SK-N-SH (cell line): ENCODE measurements around the gene GNAI3. TPM values are rescaled to one million over a fixed set of nuclear protein-coding genes. Genes with fewer than 3 reads are reported as not detected.

Source experiments
- CTCF ChIA-PET: fragments of 300-600, 350-600 bp; formaldehyde crosslinking; extraction: SDS; loops from one replicate; lab custom pipeline; 2021; lab: Yijun Ruan, JAX
- POLR2A ChIA-PET: fragments of 350-600 bp; sonication (Branson Sonifier 250); formaldehyde crosslinking; extraction: SDS; loops from one replicate; lab custom pipeline; 2020; ENCODE audit warnings: antibody characterized with exemption, inconsistent platforms; lab: Yijun Ruan, JAX
- DNase-seq: peaks from one replicate; pipeline ENCODE4 v3.0.0; 2012
- H2AFZ ChIP-seq: fragments of 200-600 bp; sonication (generic); 2 replicates; pipeline ENCODE4 v1.8.1; 2016; ENCODE audit warnings: antibody characterized with exemption, mild to moderate bottlenecking, low read depth
- H3F3A ChIP-seq: fragments of 200-600 bp; sonication (generic); replicated peaks from 2 replicates; pipeline ENCODE3; 2016; ENCODE audit warnings: antibody characterized with exemption, mild to moderate bottlenecking; ENCODE audit not compliant: insufficient read depth
- H3K27ac ChIP-seq, 2 experiments: fragments of 200-500 bp in 1 of 2; fragments of 200-600 bp in 1 of 2; sonication (Bioruptor generic) in 1 of 2; sonication (generic), shearing (Covaris generic) in 1 of 2; 2 replicates each; pipeline versions ENCODE4 v1.5.1 to v1.6.1; 2014 to 2016; ENCODE audit warnings: low read depth in 2 of 2, inconsistent platforms in 1 of 2, low read length in 1 of 2, mild to moderate bottlenecking in 1 of 2, mixed read lengths in 1 of 2
- H3K27me3 ChIP-seq: fragments of 200-600 bp; sonication (generic), shearing (Covaris generic); 2 replicates; pipeline ENCODE4 v1.6.1; 2016; ENCODE audit warnings: mixed run types; ENCODE audit not compliant: insufficient read depth
- H3K36me3 ChIP-seq, 2 experiments: fragments of 200-500 bp in 1 of 2; fragments of 200-600 bp in 1 of 2; sonication (Bioruptor generic) in 1 of 2; sonication (generic) in 1 of 2; replicated peaks in 1 of 2; 2 replicates each; pipeline versions ENCODE3 to v1.5.1; 2014 to 2016; ENCODE audit warnings: low read length in 1 of 2, mild to moderate bottlenecking in 1 of 2; ENCODE audit not compliant: insufficient read depth in 2 of 2, control insufficient read depth in 1 of 2
- H3K4me1 ChIP-seq, 2 experiments: fragments of 200-500 bp in 1 of 2; fragments of 200-600 bp in 1 of 2; sonication (Bioruptor generic) in 1 of 2; sonication (generic), shearing (Covaris generic) in 1 of 2; 2 replicates each; pipeline versions ENCODE4 v1.5.1 to v1.6.1; 2014 to 2016; ENCODE audit warnings: low read depth in 1 of 2, low read length in 1 of 2, mixed run types in 1 of 2; ENCODE audit not compliant: insufficient read depth in 2 of 2, control insufficient read depth in 1 of 2
- H3K4me2 ChIP-seq: fragments of 200-600 bp; sonication (generic), shearing (Covaris generic); 2 replicates; pipeline ENCODE4 v1.6.1; 2017; ENCODE audit warnings: mixed run types
- H3K4me3 ChIP-seq, 2 experiments: fragments of 200-500 bp in 1 of 2; fragments of 200-600 bp in 1 of 2; sonication (Bioruptor generic) in 1 of 2; sonication (generic), shearing (Covaris generic) in 1 of 2; 2 replicates each; pipeline versions ENCODE4 v1.5.1 to v1.8.1; 2014 to 2016; ENCODE audit warnings: low read depth in 2 of 2, inconsistent platforms in 1 of 2, low read length in 1 of 2, mild to moderate bottlenecking in 1 of 2, mixed read lengths in 1 of 2, moderate library complexity in 1 of 2
- H3K79me2 ChIP-seq: fragments of 200-600 bp; sonication (generic); 2 replicates; pipeline ENCODE4 v1.8.1; 2017; ENCODE audit warnings: mild to moderate bottlenecking; ENCODE audit not compliant: insufficient read depth
- H3K9ac ChIP-seq: fragments of 200-600 bp; sonication (generic); 2 replicates; pipeline ENCODE4 v1.6.1; 2017; ENCODE audit warnings: mixed run types
- H3K9me2 ChIP-seq: fragments of 200-600 bp; sonication (generic); 2 replicates; pipeline ENCODE4 v1.6.1; 2017; ENCODE audit warnings: mixed run types
- H3K9me3 ChIP-seq: fragments of 200-600 bp; sonication (generic); 2 replicates; pipeline ENCODE4 v1.6.1; 2017; ENCODE audit warnings: mixed run types, mild to moderate bottlenecking, moderate library complexity
- H4K20me1 ChIP-seq: fragments of 200-600 bp; sonication (generic); 2 replicates; pipeline ENCODE4 v1.6.1; 2017; ENCODE audit warnings: mild to moderate bottlenecking, mixed run types; ENCODE audit not compliant: insufficient read depth
- FOXJ3 ChIP-seq: sonication (generic); formaldehyde crosslinking; IDR thresholded peaks from 2 replicates; pipeline ENCODE4 v1.5.1; 2020; ENCODE audit warnings: mild to moderate bottlenecking, missing genetic modification reagents
- MAX ChIP-seq: IDR thresholded peaks from 2 replicates; pipeline ENCODE4 v1.4.0; 2012; ENCODE audit warnings: low read depth
- MXI1 ChIP-seq: IDR thresholded peaks from 2 replicates; pipeline ENCODE4 v1.6.1; 2012; ENCODE audit warnings: mild to moderate bottlenecking, low read depth, low read length, improper control_type of control experiment
- NRF1 ChIP-seq: IDR thresholded peaks from 2 replicates; pipeline ENCODE4 v1.6.1; 2012; ENCODE audit warnings: low read depth, mild to moderate bottlenecking, low read length
- RXRA ChIP-seq: IDR thresholded peaks from 2 replicates; pipeline ENCODE4 v1.4.0; 2012; ENCODE audit warnings: low read depth, mild to moderate bottlenecking, borderline replicate concordance
- SMC3 ChIP-seq: IDR thresholded peaks from 2 replicates; pipeline ENCODE4 v1.6.1; 2012; ENCODE audit warnings: low read depth, low read length, improper control_type of control experiment
- TCF12 ChIP-seq: IDR thresholded peaks from 2 replicates; pipeline ENCODE4 v1.4.0; 2012
- ZBTB33 ChIP-seq: IDR thresholded peaks from 2 replicates; pipeline ENCODE4 v1.4.0; 2012; ENCODE audit warnings: low read depth, borderline replicate concordance
- WGBS: methylation state at CpG from one replicate; pipeline ENCODE4 v1.1.6; 2017; ENCODE audit warnings: low lambda C conversion rate; 5-methylcytosine and 5-hydroxymethylcytosine counted together
- polyA plus RNA-seq, 3 experiments: library from polyadenylated mRNA; depleted of rRNA; stranded (reverse); fragments of >200 nt; gene quantifications; 2 replicates each; pipeline ENCODE4 v1.2.3, GENCODE V29; 2012

Gene GNAI3
- polyA plus RNA-seq, 1 of the 3 experiments (the other 2 are of a cell fraction) = 4.0 TPM

- POLR2A ChIA-PET = interaction anchor here (1.0 to 1.4 kb wide), 3 partner anchors 10 to 26 kb away, joined by 3 read pairs; partner anchors contain the start of gene ATXN7L2
- TF ChIP-seq FOXJ3 (CRISPR knock-in tag) = no peak
- TF ChIP-seq RXRA = no peak
- TF ChIP-seq TCF12 = no peak
- peak; percentile 80 for TF ChIP-seq MAX
- peak; percentile 56 for TF ChIP-seq NRF1
- TF ChIP-seq MXI1 = peak; percentile 87
Observed at GRCh38 chr1:109509176-109510134, 39.0 kb upstream of the GNAI3 start, which contains the start of gene AMIGO1. TSS of gene AMIGO1 (minus strand) at chr1:109509727. CDS start at chr1:109508912, 815 bp downstream.

GRCh38 chr1:109513110-109513710 is 35.2 kb upstream of the GNAI3 start:
- DNase-seq = no peak
- Histone ChIP-seq H3K27ac (no peak overlapping the region), H2AFZ (no peak overlapping the region), H3K27me3 (no peaks in the 10 kb centered on the region; the same call in 1 of the 2 replicates), H3K9me2 (no peaks in the 10 kb centered on the region), H3K4me1 (peaks cover 0 to 19% of the 10 kb centered on the region in 2 experiments; a peak in 1 of 4 replicates), H3K4me3 (no peak overlapping the region), H4K20me1 (no peaks in the 10 kb centered on the region), H3K36me3 (no peaks in the 10 kb centered on the region), H3K9me3 (no peaks in the 10 kb centered on the region), H3K9ac (no peak overlapping the region), H3F3A (no peaks in the 10 kb centered on the region), H3K79me2 (no peaks in the 10 kb centered on the region), H3K4me2 (no peak overlapping the region)
- WGBS = 76% methylated on average over 2 of the region's 2 CpGs
- ChIA-PET POLR2A (no interaction called here), CTCF (interaction anchor here (1.7 to 40.2 kb wide), 3 partner anchors 14 to 24 kb away, joined by 9 to 1710 read pairs (median 238); partner anchors contain the start of genes ATXN7L2, CYB561D1 and GPR61)
- TF ChIP-seq SMC3 (no peak), ZBTB33 (no peak)

More at GRCh38 chr1:109509176-109510134, 39.0 kb upstream of the GNAI3 start, which contains the start of gene AMIGO1:
- no peak within 1 kb of the TSS for H3K27ac ChIP-seq
- no peaks in the 10 kb centered on the region for H3K9me2 ChIP-seq
- no peaks in the 10 kb centered on the region for H3F3A ChIP-seq
- peaks cover 0 to 11% of the 10 kb centered on the region in 2 experiments; a peak in 1 of 4 replicates for H3K4me1 ChIP-seq
- H2AFZ ChIP-seq = peak within 1 kb of the TSS; percentile 92
- H3K4me3 ChIP-seq = peak within 1 kb of the TSS; percentile 69 to 71
- no peaks in the 10 kb centered on the region for H3K36me3 ChIP-seq
- H3K4me2 ChIP-seq = peak within 1 kb of the TSS; percentile 92
- no peaks in the 10 kb centered on the region for H3K9me3 ChIP-seq
- H3K27me3 ChIP-seq = no peaks in the 10 kb centered on the region; the same call in 1 of the 2 replicates
- no peaks in the 10 kb centered on the region for H4K20me1 ChIP-seq
- WGBS = 1% methylated on average over 32 of the region's 100 CpGs
- peak; percentile 94 for DNase-seq
- H3K9ac ChIP-seq = peak within 1 kb of the TSS; percentile 43; the same call in 1 of the 2 replicates
- H3K79me2 ChIP-seq = no peaks in the 10 kb centered on the region
- CTCF ChIA-PET = interaction anchor here (0.6 to 40.2 kb wide), 6 partner anchors 10 to 475 kb away, joined by 3 to 1710 read pairs (median 40); partner anchors contain the start of genes AHCYL1, ATXN7L2, CYB561D1 and GPR61
